Calu3 (cell line): ENCODE results near the gene CHI3L2. TPM values are rescaled to one million over a fixed set of nuclear protein-coding genes. Genes with fewer than 3 reads are reported as not detected.

Experiments
- BruUV-seq: library from RNA; stranded (reverse); fragments of 400-500 nt; replicated peaks from 2 replicates; lab custom pipeline; 2021; lab: Mats Ljungman, UMichigan
- CTCF ChIA-PET: fragments of 300-600 bp; sonication (Branson Sonifier 250); formaldehyde crosslinking; loops from one replicate; lab custom pipeline; 2022; ENCODE audit warnings: antibody characterized with exemption; lab: Charles Lee
- DNase-seq: peaks from one replicate; pipeline ENCODE4 v3.0.0; 2022
- H3K27ac Mint-ChIP-seq: one replicate; pipeline ENCODE4 v1.8.0; 2022; ENCODE audit warnings: mixed read lengths; ENCODE audit not compliant: unreplicated experiment
- H3K27me3 Mint-ChIP-seq: one replicate; pipeline ENCODE4 v1.8.0; 2022; ENCODE audit warnings: mixed read lengths; ENCODE audit not compliant: unreplicated experiment
- H3K36me3 Mint-ChIP-seq: one replicate; pipeline ENCODE4 v1.8.0; 2022; ENCODE audit warnings: mild to moderate bottlenecking, moderate library complexity, mixed read lengths; ENCODE audit not compliant: insufficient read depth, unreplicated experiment
- H3K4me1 Mint-ChIP-seq: one replicate; pipeline ENCODE4 v1.8.0; 2022; ENCODE audit warnings: mild to moderate bottlenecking, low read depth, mixed read lengths; ENCODE audit not compliant: unreplicated experiment
- H3K4me3 Mint-ChIP-seq: one replicate; pipeline ENCODE4 v1.8.0; 2022; ENCODE audit warnings: mild to moderate bottlenecking, low read depth, moderate library complexity, mixed read lengths; ENCODE audit not compliant: unreplicated experiment
- H3K9me3 Mint-ChIP-seq: one replicate; pipeline ENCODE4 v1.8.0; 2022; ENCODE audit warnings: low read depth, mixed read lengths; ENCODE audit not compliant: unreplicated experiment
- intact Hi-C: fragments of 100-400 bp; cut with micrococcal nuclease; formaldehyde crosslinking; loops from one replicate; pipeline ENCODE4 v1.10.0; 2022; ENCODE audit not compliant: unreplicated experiment
- total RNA-seq: library from RNA; stranded (reverse); gene quantifications from 2 replicates; pipeline ENCODE4 v1.2.3, GENCODE V29; 2022
- TF ChIP-seq, protein P1 (sequence below): fragments of 200-600 bp; IDR thresholded peaks from one replicate; pipeline ENCODE4 v1.8.0; 2022; ENCODE audit warnings: antibody characterized with exemption; ENCODE audit not compliant: unreplicated experiment

CHI3L2 gene
- total RNA-seq, 1 experiment from 2014 or later: 0.52 TPM

DNA sequence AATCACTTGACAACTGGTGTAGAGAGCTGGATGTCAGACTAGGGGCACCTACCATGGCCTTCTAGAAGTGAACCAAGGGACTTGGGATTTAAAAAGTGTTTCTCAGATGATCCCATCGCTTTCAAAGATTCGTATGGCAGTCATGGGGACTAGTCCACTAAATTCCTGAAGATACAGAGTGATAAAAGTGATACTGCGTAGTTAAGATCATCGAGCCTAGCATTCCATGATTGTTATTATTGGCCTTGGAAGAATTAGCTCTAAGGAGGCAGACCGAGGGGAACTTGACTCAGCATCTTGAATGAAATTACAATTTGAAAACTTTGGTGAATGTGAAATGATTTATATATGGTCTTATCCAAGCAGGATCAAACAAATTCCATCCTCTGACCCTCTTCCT lies 61.9 kb downstream of the CHI3L2 start:
- DNase-seq: no peak
- intact Hi-C loops: no loop called here
- TF ChIP-seq, protein P1, sequence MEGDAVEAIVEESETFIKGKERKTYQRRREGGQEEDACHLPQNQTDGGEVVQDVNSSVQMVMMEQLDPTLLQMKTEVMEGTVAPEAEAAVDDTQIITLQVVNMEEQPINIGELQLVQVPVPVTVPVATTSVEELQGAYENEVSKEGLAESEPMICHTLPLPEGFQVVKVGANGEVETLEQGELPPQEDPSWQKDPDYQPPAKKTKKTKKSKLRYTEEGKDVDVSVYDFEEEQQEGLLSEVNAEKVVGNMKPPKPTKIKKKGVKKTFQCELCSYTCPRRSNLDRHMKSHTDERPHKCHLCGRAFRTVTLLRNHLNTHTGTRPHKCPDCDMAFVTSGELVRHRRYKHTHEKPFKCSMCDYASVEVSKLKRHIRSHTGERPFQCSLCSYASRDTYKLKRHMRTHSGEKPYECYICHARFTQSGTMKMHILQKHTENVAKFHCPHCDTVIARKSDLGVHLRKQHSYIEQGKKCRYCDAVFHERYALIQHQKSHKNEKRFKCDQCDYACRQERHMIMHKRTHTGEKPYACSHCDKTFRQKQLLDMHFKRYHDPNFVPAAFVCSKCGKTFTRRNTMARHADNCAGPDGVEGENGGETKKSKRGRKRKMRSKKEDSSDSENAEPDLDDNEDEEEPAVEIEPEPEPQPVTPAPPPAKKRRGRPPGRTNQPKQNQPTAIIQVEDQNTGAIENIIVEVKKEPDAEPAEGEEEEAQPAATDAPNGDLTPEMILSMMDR: no peak
- CTCF ChIA-PET: no interaction called here
- no TSS peak for BruUV-seq
- H3K27ac Mint-ChIP-seq: no peak overlapping the region
- no peaks in the 10 kb centered on the region for H3K36me3 Mint-ChIP-seq
- H3K4me1 Mint-ChIP-seq: no peaks in the 10 kb centered on the region
- H3K27me3 Mint-ChIP-seq: no peaks in the 10 kb centered on the region
- peaks cover 2% of the 10 kb centered on the region for H3K9me3 Mint-ChIP-seq
- no peak overlapping the region for H3K4me3 Mint-ChIP-seq

DNA sequence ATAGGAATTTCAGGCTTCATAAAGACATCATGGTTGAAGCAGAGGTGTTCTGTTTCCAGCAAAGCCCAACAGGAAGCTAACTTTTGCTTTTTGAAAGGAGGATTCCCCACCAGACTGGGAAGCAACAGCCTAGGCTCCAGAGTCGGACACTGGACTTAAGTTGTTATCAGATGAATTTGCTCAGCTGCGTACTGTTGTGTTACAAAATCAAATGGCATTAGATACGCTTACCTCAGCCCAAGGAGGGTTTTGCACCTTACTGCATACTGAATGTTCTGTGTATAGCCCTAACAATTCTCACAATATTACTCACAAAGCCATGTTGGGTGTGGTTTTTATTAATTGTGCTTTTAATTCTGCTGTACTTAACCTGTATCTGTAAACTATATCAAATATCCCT lies 62.6 kb downstream of the CHI3L2 start:
- TF ChIP-seq, protein P1: no peak
- no peak for DNase-seq
- BruUV-seq: no TSS peak
- Mint-ChIP-seq H3K4me3 (no peak overlapping the region), H3K36me3 (no peaks in the 10 kb centered on the region), H3K27ac (no peak overlapping the region), H3K9me3 (peaks cover 2% of the 10 kb centered on the region), H3K4me1 (no peaks in the 10 kb centered on the region), H3K27me3 (no peaks in the 10 kb centered on the region)
- CTCF ChIA-PET: no interaction called here
- intact Hi-C loops: no loop called here

DNA sequence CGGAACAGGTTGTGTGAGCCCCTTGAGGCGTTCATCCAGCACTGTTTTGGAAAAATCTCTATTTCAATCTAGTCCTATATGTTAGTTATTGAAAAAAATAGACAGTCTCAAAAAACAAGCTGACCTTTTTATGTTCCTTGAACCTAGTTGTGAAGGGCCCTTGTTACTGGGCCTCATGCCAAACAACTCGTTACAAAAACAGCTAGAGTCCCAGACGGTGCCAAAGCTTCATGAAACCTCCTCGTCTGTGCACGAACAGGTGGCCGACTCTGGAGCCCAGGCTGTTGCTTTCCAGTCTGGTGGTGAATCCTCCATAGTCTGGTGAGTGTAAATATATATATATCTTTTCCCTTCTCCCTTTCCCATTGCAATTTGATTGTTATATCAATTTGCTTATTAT lies 63.1 kb downstream of the CHI3L2 start, which contains the start of gene CHIA:
CHIA (plus strand) TSS at position 222 of the 400 bp plus-strand sequence. CDS start 19,617 bp downstream, outside the sequence.
- intact Hi-C loops: no loop called here
- H3K9me3 Mint-ChIP-seq: peaks cover 2% of the 10 kb centered on the region
- no TSS peak for BruUV-seq
- H3K27ac Mint-ChIP-seq: no peak within 1 kb of the TSS
- H3K4me3 Mint-ChIP-seq: no peak within 1 kb of the TSS
- TF ChIP-seq, protein P1: no peak
- CTCF ChIA-PET: interaction anchor here (0.6 kb wide), 1 partner anchor 568 kb away, joined by 6 read pairs; no protein-coding TSS in a partner anchor
- H3K4me1 Mint-ChIP-seq: no peaks in the 10 kb centered on the region
- H3K36me3 Mint-ChIP-seq: no peaks in the 10 kb centered on the region
- H3K27me3 Mint-ChIP-seq: no peaks in the 10 kb centered on the region
- no peak for DNase-seq

Other genes starting within 250 kb of the CHI3L2 start
- gene DRAM2, start 87.6 kb upstream of the CHI3L2 start, total RNA-seq: 23.2 and 25.4 TPM in 2 replicates
- 24.7 and 26.8 TPM in 2 replicates for gene CEPT1, start 87.5 kb upstream of the CHI3L2 start, total RNA-seq
- 11.8 and 20.0 TPM in 2 replicates for gene DENND2D, start 27.1 kb upstream of the CHI3L2 start, total RNA-seq
- gene CHIA, start 63.1 kb downstream of the CHI3L2 start, total RNA-seq: not detected in 2 replicates
- 1.5 and 3.7 TPM in 2 replicates for gene OVGP1, start 200.0 kb downstream of the CHI3L2 start, total RNA-seq
- gene WDR77, start 221.5 kb downstream of the CHI3L2 start, total RNA-seq: 27.7 and 28.4 TPM in 2 replicates
- gene ATP5PB, start 221.8 kb downstream of the CHI3L2 start, total RNA-seq: 149 and 157 TPM in 2 replicates
- 0.56 and 0.85 TPM in 2 replicates for gene C1orf162, start 246.3 kb downstream of the CHI3L2 start, total RNA-seq